ENCODE data around the gene CIZ1. TPM values are rescaled to one million over a fixed set of nuclear protein-coding genes. Genes with fewer than 3 reads are reported as not detected.

CIZ1 gene
- total and polyA plus RNA-seq, 10 of the 15 experiments (the other 5 are each of a cell fraction or from before 2014, with no cell fraction given) = 1.8 to 91.6 (median 35.4) TPM

GRCh38 chr9:128226412-128226801 is 35.0 kb upstream of the CIZ1 start:
- Histone ChIP-seq H3K36me3 (ENCODE audit: control insufficient read depth in 2 of 2, insufficient read depth in 2 of 2, low read length in 1 of 2) (no peaks in the 10 kb centered on the region), H4K20me1 (ENCODE audit: control insufficient read depth, insufficient read depth) (no peaks in the 10 kb centered on the region), H2AFZ (ENCODE audit: control insufficient read depth, low read depth, low read length) (no peak overlapping the region), H3K4me3 (no peak overlapping the region), H3K4me2 (ENCODE audit: control insufficient read depth, insufficient read depth) (no peak overlapping the region), H3K9me3 (replicated peaks; ENCODE audit: control insufficient read depth, insufficient read depth, low read length) (no peaks in the 10 kb centered on the region), H3K9ac (ENCODE audit: control insufficient read depth, insufficient read depth, low read length) (no peak overlapping the region), H3K79me2 (ENCODE audit: control insufficient read depth, insufficient read depth, low read length) (no peaks in the 10 kb centered on the region), H3K27ac (ENCODE audit: control insufficient read depth, insufficient read depth) (no peak overlapping the region), H3K4me1 (ENCODE audit: control insufficient read depth, insufficient read depth, low read length) (no peaks in the 10 kb centered on the region), H3K27me3 (replicated peaks in 1 of 2; ENCODE audit: control insufficient read depth in 2 of 2, insufficient read depth in 2 of 2, low read length in 1 of 2) (peaks cover 0 to 2% of the 10 kb centered on the region in 2 experiments; a peak in 2 of 4 replicates)
- CTCF ChIA-PET = no interaction called here
- RAD21 ChIA-PET (ENCODE audit: unreplicated experiment) = no interaction called here
- DNase-seq (ENCODE audit: low read depth, low spot score) (no peak), FAIRE-seq (no peak), ATAC-seq (no peak)
- intact Hi-C loops (cut with micrococcal nuclease; ENCODE audit: unreplicated experiment) (no loop called here), in situ Hi-C loops (cut with MboI) (no loop called here)
- WGBS (ENCODE audit: insufficient coverage, insufficient replicate concordance, low lambda C conversion rate, missing lambda C conversion rate) = 29% methylated on average over 5 of the region's 5 CpGs
- SMC1A ChIA-PET (ENCODE audit: uncharacterized antibody, unreplicated experiment) = no interaction called here
- POLR2A ChIA-PET = no interaction called here
- TF ChIP-seq RB1 (IDR thresholded peaks at IDR 0.05; ENCODE audit: borderline replicate concordance) = no peak
- TF ChIP-seq POLR2AphosphoS5 (IDR thresholded peaks at IDR 0.05; ENCODE audit: low read length) = no peak
- no peak for TF ChIP-seq SPI1 (IDR thresholded peaks at IDR 0.05; ENCODE audit: borderline replicate concordance, insufficient read depth, low read depth, low read length)
- TF ChIP-seq JUNB (IDR thresholded peaks at IDR 0.05) = no peak
- BruUV-seq (replicated peaks) = no TSS peak

GRCh38 chr9:128225770-128226411 is 34.5 kb upstream of the CIZ1 start:
- H3K4me3 ChIP-seq = no peak overlapping the region

More at GRCh38 chr9:128225770-128226411, 34.5 kb upstream of the CIZ1 start:
- no peak for TF ChIP-seq CTCF (IDR thresholded peaks at IDR 0.05 in 2 of 3, conservative IDR thresholded peaks at IDR 0.05 in 1 of 3; ENCODE audit: control insufficient read depth in 2 of 3, extremely low read depth in 1 of 3, insufficient read depth in 1 of 3, low read depth in 3 of 3, low read length in 3 of 3)
- TF ChIP-seq ATF7 (IDR thresholded peaks at IDR 0.05; ENCODE audit: low read depth) = no peak
- TF ChIP-seq MEF2A (IDR thresholded peaks at IDR 0.05; ENCODE audit: insufficient read depth, low read depth, low read length) = no peak
- no peak for TF ChIP-seq ZBTB11 (CRISPR knock-in tag; IDR thresholded peaks at IDR 0.05)
- TF ChIP-seq IKZF2 (IDR thresholded peaks at IDR 0.05) = no peak
- TF ChIP-seq BCL11A (IDR thresholded peaks at IDR 0.05; ENCODE audit: low read depth, low read length) = no peak
- TF ChIP-seq FOXK2 (IDR thresholded peaks at IDR 0.05) = no peak
- Histone ChIP-seq H3K27ac (ENCODE audit: control insufficient read depth, insufficient read depth) (no peak overlapping the region), H4K20me1 (ENCODE audit: control insufficient read depth, insufficient read depth) (no peaks in the 10 kb centered on the region), H3K36me3 (ENCODE audit: control insufficient read depth in 2 of 2, insufficient read depth in 2 of 2, low read length in 1 of 2) (no peaks in the 10 kb centered on the region), H2AFZ (ENCODE audit: control insufficient read depth, low read depth, low read length) (no peak overlapping the region), H3K4me2 (ENCODE audit: control insufficient read depth, insufficient read depth) (no peak overlapping the region), H3K9ac (ENCODE audit: control insufficient read depth, insufficient read depth, low read length) (no peak overlapping the region), H3K9me3 (replicated peaks; ENCODE audit: control insufficient read depth, insufficient read depth, low read length) (no peaks in the 10 kb centered on the region), H3K4me1 (ENCODE audit: control insufficient read depth, insufficient read depth, low read length) (no peaks in the 10 kb centered on the region), H3K79me2 (ENCODE audit: control insufficient read depth, insufficient read depth, low read length) (no peaks in the 10 kb centered on the region), H3K27me3 (replicated peaks in 1 of 2; ENCODE audit: control insufficient read depth in 2 of 2, insufficient read depth in 2 of 2, low read length in 1 of 2) (peaks cover 0 to 2% of the 10 kb centered on the region in 2 experiments; a peak in 2 of 4 replicates)
- POLR2A ChIA-PET = no interaction called here
- SMC1A ChIA-PET (ENCODE audit: uncharacterized antibody, unreplicated experiment) = no interaction called here
- FAIRE-seq = no peak
- no TSS peak for BruUV-seq (replicated peaks)
- RAD21 ChIA-PET (ENCODE audit: unreplicated experiment) = no interaction called here
- no peak for DNase-seq (ENCODE audit: low read depth, low spot score)
- 27% methylated on average over 16 of the region's 19 CpGs for whole genome bisulfite sequencing (ENCODE audit: insufficient coverage, insufficient replicate concordance, low lambda C conversion rate, missing lambda C conversion rate)
- intact Hi-C loops (cut with micrococcal nuclease; ENCODE audit: unreplicated experiment) = no loop called here
- in situ Hi-C loops (cut with MboI) = no loop called here
- CTCF ChIA-PET = no interaction called here
- ATAC-seq = no peak
